HUDEP-2 (cell line): ENCODE data around the gene HEPACAM.

Experiments
- DNase-seq, 76 experiments: peaks; one replicate each; lab custom pipeline; 2025; ENCODE audit not compliant: unreplicated experiment in 76 of 76; lab: John Stamatoyannopoulos, UW

HEPACAM gene

DNA sequence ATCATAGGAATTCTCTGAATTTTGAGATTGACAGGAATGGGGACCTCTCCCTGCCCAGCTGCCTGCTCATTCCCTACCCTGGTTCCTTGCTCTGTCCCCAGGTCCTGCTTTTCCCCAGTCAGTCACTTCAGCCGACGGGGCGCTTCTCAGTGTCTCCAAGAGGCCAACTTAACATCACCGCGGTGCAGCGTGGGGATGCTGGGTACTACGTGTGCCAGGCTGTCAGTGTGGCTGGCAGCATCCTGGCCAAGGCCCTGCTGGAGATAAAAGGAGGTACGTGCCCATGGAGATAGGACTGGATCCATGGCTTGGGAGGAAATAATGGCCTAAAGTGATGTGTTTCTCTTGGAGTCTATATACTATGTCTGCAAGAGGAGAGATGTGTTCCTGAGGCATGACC, 63.6 kb downstream of the HEPACAM start:
- no peak for DNase-seq

DNA sequence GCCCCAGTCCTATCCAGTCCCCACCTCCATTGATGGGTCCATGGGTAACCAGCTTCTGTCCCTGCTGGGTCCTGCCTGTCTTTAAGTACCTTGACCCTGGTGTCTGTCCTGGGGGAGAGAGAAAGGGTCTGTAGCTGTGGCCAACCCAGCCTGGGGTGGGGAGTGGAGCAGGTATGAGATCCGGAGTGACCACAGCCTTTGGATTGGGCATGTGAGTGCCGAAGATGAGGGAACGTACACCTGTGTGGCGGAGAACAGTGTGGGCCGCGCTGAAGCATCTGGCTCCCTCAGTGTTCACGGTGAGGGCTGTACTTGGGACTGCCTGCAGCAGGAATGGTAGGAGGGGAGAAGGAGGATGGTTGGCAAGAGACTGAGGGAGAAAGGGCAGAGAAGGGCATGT, 65.4 kb downstream of the HEPACAM start:
- DNase-seq, result no peak

DNA sequence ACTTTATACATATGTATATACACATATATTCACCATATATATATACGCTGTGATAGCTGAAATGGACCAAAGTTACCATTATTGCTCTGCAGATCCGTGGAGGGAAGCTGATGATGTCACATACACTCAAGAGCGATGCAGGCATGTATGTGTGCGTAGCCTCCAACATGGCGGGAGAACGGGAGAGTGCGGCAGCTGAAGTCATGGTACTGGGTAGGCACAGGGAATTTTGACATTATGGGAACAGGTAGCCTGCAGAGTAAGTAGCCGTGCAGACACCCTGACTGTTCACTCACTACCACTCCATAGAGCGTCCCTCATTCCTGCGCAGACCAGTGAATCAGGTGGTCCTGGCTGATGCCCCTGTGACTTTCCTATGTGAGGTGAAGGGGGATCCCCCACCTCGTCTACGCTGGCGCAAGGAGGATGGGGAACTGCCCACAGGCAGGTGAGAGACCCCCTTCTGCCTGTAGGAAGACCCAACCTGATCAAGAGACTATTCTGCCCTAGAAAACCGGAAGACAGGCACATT, 65.9 kb downstream of the HEPACAM start:
- DNase-seq, result no peak

GRCh38 chr11:124869331-124869730, 66.5 kb downstream of the HEPACAM start:
- DNase-seq, result no peak
